Right lobe of liver (tissue), 4 donors: ENCODE results near the gene ALLC.

ENCODE experiments used
- POLR2A ChIP-seq: fragments of 450-650 bp; IDR thresholded peaks from one replicate; pipeline ENCODE4 v1.6.1; 2017; ENCODE audit warnings: antibody characterized with exemption, mild to moderate bottlenecking
- TF ChIP-seq, protein P1 (sequence below), 4 donors: fragments of 200-600 bp in 3 of 4; fragments of 450-650 bp in 1 of 4; IDR thresholded peaks; one replicate each; pipeline versions ENCODE4 v1.5.1 to v1.8.0; 2016 to 2022; ENCODE audit warnings: antibody characterized with exemption in 4 of 4, mild to moderate bottlenecking in 2 of 4
- donor health status: DM: no; HTN: no; CAD: no.
- donor health status: DM: no; HTN: no; CAD: no.
- donor health status: DM: no; HTN: yes; CAD: no.

- TF ChIP-seq, protein P1, sequence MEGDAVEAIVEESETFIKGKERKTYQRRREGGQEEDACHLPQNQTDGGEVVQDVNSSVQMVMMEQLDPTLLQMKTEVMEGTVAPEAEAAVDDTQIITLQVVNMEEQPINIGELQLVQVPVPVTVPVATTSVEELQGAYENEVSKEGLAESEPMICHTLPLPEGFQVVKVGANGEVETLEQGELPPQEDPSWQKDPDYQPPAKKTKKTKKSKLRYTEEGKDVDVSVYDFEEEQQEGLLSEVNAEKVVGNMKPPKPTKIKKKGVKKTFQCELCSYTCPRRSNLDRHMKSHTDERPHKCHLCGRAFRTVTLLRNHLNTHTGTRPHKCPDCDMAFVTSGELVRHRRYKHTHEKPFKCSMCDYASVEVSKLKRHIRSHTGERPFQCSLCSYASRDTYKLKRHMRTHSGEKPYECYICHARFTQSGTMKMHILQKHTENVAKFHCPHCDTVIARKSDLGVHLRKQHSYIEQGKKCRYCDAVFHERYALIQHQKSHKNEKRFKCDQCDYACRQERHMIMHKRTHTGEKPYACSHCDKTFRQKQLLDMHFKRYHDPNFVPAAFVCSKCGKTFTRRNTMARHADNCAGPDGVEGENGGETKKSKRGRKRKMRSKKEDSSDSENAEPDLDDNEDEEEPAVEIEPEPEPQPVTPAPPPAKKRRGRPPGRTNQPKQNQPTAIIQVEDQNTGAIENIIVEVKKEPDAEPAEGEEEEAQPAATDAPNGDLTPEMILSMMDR (IDR thresholded peaks at IDR 0.05) = no peak
- no peak for TF ChIP-seq POLR2A
These were observed 73.8 kb downstream of the ALLC start for GRCh38 chr2:3731829-3732228.
